Activated CD4-positive, alpha-beta T cell treated with anti-CD3 and anti-CD28 coated beads, Interleukin-2, amount 10 ng/mL, durations not matched to agents 24 days and 14 days (primary cell): ENCODE data around the gene VASP. TPM values are rescaled to one million over a fixed set of nuclear protein-coding genes. Genes with fewer than 3 reads are reported as not detected.

Source experiments
- DNase-seq: peaks from one replicate; pipeline ENCODE4 v3.0.0; 2022
- H3K27ac Mint-ChIP-seq: one replicate; pipeline ENCODE4 v1.8.0; 2022; ENCODE audit warnings: mild to moderate bottlenecking, mixed read lengths
- H3K27me3 Mint-ChIP-seq: one replicate; pipeline ENCODE4 v1.8.0; 2022; ENCODE audit warnings: mixed read lengths
- H3K36me3 Mint-ChIP-seq: one replicate; pipeline ENCODE4 v1.8.0; 2022; ENCODE audit warnings: low read depth, mild to moderate bottlenecking, mixed read lengths
- H3K4me1 Mint-ChIP-seq: one replicate; pipeline ENCODE4 v1.8.0; 2021; ENCODE audit warnings: mixed read lengths
- H3K4me3 Mint-ChIP-seq: one replicate; pipeline ENCODE4 v1.8.0; 2022; ENCODE audit warnings: mild to moderate bottlenecking, moderate library complexity, mixed read lengths
- H3K9me3 Mint-ChIP-seq: one replicate; pipeline ENCODE4 v1.8.0; 2021; ENCODE audit warnings: mixed read lengths
- intact Hi-C: fragments of 100-400 bp; cut with micrococcal nuclease; formaldehyde crosslinking; loops from one replicate; pipeline ENCODE4 v1.15.1; 2023
- total RNA-seq: library from RNA; stranded (reverse); gene quantifications from 2 replicates; pipeline ENCODE4 v1.2.3, GENCODE V29; 2022

The VASP gene
- total RNA-seq, 1 donor from 2014 or later: 215 TPM

DNA sequence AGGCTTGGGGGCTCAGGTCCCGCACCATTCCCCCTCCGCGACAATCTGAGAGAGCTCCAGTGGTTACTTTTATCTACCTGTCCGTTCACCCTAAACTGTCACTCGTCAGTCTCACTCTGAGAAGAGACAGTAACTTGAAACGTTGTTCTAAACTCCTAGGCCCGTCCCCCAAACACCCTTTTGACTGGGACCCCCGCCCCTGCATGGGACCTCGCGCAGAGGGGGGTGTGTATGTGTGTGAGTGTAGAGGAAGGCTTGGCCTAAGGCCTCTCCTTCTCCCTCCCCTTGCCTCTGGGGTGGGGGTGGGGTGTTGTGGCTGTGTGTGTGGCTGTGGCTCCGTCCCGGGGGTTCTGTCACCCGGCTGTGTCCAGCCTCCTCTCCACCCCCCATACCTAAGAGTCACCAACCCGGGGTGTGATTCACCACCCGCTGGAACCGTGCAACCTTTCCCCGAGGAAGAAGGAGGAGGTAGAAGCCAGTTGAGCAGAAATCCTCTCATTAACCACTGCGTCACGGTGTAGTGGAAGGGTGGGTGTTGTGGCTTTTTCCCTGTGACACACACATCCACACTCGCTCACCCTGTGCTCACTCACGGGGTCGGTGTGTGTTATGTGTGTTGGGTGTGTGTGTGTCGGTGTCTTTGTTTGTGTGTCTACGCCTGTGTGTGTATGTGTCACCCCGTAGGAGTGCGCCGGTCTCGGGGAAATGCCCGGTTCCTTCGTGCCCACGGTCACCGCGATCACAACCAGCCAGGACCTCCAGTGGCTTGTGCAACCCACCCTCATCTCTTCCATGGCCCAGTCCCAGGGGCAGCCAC is 37.1 kb upstream of the VASP start:
- H3K36me3 Mint-ChIP-seq: peaks cover 30% of the 10 kb centered on the region
- intact Hi-C loops: loop anchor here (1.0 kb wide), 2 partner anchors 8 to 20 kb away; no protein-coding TSS in a partner anchor

DNA sequence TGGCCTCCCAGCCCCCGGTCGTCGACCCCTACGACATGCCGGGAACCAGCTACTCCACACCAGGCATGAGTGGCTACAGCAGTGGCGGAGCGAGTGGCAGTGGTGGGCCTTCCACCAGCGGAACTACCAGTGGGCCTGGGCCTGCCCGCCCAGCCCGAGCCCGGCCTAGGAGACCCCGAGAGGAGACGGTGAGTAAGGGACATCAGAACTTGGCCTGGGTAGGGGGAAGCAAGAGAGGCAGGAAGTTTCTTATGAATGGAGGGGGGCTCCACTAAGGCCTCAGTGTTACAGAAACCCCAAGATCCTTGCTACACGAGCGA is 36.6 kb upstream of the VASP start:
- Mint-ChIP-seq H3K27me3 (peaks cover 51% of the 10 kb centered on the region), H3K27ac (peak overlapping the region; percentile 94), H3K4me3 (peak overlapping the region; percentile 86), H3K4me1 (peaks cover 35% of the 10 kb centered on the region), H3K36me3 (peaks cover 30% of the 10 kb centered on the region), H3K9me3 (no peaks in the 10 kb centered on the region)
- DNase-seq: peak; percentile 81
- intact Hi-C loops: no loop called here

More for the DNA sequence above, 37.1 kb upstream of the VASP start:
- Mint-ChIP-seq H3K4me1 (peaks cover 34% of the 10 kb centered on the region), H3K27ac (peak overlapping the region; percentile 94), H3K9me3 (no peaks in the 10 kb centered on the region), H3K27me3 (peaks cover 51% of the 10 kb centered on the region), H3K4me3 (peak overlapping the region; percentile 86)
- DNase-seq: peak; percentile 87

DNA sequence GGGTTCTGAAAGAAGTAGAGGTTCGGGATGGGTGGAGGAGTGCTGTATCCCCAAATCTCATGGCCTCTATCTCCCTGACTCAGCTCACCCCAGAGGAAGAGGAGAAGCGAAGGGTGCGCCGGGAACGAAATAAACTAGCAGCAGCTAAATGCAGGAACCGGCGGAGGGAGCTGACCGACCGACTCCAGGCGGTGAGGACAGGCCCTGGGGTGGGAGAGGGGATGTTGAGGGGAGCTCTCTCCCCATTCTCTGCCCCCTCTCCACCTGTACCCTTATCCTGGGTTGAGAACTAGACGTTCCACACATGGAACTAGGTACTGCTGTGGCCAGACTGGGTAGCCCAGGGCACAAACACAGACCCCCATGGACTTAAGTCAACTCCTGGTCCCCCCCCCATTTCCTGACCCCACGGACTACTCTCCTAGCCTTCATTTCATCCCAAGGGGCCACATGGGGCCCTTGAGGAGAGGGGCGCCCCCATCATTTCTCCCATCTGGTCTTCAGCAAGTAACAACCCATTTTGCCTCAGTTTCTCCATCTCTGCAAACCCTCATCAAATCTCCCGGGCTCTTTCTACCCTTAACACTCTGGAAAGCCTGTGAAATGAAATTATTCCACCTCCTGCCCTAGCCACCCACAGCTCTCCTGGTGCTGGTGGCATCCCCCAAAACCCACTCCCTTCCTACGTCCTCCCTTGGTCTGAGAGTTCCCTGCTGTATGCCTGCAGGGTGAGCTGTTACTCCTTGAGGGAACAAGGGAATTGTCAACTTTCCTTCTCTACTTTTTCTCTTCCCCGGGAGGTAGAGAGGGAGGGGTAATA is 36.0 kb upstream of the VASP start:
- H3K27ac Mint-ChIP-seq: no peak overlapping the region
- peak; percentile 77 for DNase-seq
- peak overlapping the region; percentile 42 for H3K4me3 Mint-ChIP-seq
- H3K4me1 Mint-ChIP-seq: peaks cover 35% of the 10 kb centered on the region
- H3K9me3 Mint-ChIP-seq: no peaks in the 10 kb centered on the region
- peaks cover 30% of the 10 kb centered on the region for H3K36me3 Mint-ChIP-seq
- intact Hi-C loops: no loop called here
- peaks cover 50% of the 10 kb centered on the region for H3K27me3 Mint-ChIP-seq

DNA sequence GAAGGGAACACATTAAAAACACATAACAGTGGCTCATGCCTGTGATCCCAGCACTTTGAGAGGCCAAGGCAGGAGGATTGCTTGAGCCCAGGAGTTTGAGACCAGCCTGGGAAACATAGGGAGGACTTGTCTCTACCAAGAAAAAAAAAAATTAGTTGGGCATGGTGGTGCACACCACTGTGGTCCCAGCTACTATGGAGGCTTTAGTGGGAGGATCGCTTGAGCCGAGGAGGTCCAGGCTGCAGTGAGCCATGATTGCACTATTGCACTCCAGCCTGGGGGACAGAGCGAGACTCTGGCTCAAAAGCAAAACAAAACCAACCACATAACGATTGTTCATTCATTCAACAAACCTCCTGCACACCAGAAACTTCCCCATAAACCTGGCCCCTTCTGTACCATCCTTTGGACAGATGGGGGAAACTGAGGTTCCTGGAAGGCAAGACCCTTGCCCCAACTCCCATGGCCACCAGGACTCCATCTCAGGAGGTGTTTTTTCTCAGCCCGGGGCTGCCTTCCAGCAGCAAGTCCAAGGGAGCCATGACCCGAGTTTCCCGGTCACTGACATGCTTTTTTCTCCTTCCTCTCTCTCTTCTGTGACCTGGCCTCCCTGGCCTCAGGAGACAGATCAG is 35.2 kb upstream of the VASP start:
- Mint-ChIP-seq H3K27me3 (peaks cover 53% of the 10 kb centered on the region), H3K27ac (no peak overlapping the region), H3K9me3 (no peaks in the 10 kb centered on the region), H3K36me3 (peaks cover 30% of the 10 kb centered on the region), H3K4me1 (peaks cover 37% of the 10 kb centered on the region), H3K4me3 (peak overlapping the region; percentile 42)
- DNase-seq: peak; percentile 75
- intact Hi-C loops: no loop called here

DNA sequence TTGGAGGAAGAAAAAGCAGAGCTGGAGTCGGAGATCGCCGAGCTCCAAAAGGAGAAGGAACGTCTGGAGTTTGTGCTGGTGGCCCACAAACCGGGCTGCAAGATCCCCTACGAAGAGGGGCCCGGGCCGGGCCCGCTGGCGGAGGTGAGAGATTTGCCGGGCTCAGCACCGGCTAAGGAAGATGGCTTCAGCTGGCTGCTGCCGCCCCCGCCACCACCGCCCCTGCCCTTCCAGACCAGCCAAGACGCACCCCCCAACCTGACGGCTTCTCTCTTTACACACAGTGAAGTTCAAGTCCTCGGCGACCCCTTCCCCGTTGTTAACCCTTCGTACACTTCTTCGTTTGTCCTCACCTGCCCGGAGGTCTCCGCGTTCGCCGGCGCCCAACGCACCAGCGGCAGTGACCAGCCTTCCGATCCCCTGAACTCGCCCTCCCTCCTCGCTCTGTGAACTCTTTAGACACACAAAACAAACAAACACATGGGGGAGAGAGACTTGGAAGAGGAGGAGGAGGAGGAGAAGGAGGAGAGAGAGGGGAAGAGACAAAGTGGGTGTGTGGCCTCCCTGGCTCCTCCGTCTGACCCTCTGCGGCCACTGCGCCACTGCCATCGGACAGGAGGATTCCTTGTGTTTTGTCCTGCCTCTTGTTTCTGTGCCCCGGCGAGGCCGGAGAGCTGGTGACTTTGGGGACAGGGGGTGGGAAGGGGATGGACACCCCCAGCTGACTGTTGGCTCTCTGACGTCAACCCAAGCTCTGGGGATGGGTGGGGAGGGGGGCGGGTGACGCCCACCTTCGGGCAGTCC is 34.5 kb upstream of the VASP start:
- Mint-ChIP-seq H3K4me3 (peak overlapping the region; percentile 36), H3K4me1 (peaks cover 38% of the 10 kb centered on the region), H3K27me3 (peaks cover 55% of the 10 kb centered on the region), H3K27ac (no peak overlapping the region), H3K36me3 (peaks cover 30% of the 10 kb centered on the region), H3K9me3 (no peaks in the 10 kb centered on the region)
- peak; percentile 81 for DNase-seq
- intact Hi-C loops: no loop called here

DNA sequence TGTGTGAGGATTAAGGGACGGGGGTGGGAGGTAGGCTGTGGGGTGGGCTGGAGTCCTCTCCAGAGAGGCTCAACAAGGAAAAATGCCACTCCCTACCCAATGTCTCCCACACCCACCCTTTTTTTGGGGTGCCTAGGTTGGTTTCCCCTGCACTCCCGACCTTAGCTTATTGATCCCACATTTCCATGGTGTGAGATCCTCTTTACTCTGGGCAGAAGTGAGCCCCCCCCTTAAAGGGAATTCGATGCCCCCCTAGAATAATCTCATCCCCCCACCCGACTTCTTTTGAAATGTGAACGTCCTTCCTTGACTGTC is 34.0 kb upstream of the VASP start:
- Mint-ChIP-seq H3K9me3 (no peaks in the 10 kb centered on the region), H3K27ac (no peak overlapping the region), H3K4me1 (peaks cover 40% of the 10 kb centered on the region), H3K4me3 (no peak overlapping the region), H3K27me3 (peaks cover 55% of the 10 kb centered on the region), H3K36me3 (peaks cover 30% of the 10 kb centered on the region)
- intact Hi-C loops: no loop called here
- peak; percentile 70 for DNase-seq

DNA sequence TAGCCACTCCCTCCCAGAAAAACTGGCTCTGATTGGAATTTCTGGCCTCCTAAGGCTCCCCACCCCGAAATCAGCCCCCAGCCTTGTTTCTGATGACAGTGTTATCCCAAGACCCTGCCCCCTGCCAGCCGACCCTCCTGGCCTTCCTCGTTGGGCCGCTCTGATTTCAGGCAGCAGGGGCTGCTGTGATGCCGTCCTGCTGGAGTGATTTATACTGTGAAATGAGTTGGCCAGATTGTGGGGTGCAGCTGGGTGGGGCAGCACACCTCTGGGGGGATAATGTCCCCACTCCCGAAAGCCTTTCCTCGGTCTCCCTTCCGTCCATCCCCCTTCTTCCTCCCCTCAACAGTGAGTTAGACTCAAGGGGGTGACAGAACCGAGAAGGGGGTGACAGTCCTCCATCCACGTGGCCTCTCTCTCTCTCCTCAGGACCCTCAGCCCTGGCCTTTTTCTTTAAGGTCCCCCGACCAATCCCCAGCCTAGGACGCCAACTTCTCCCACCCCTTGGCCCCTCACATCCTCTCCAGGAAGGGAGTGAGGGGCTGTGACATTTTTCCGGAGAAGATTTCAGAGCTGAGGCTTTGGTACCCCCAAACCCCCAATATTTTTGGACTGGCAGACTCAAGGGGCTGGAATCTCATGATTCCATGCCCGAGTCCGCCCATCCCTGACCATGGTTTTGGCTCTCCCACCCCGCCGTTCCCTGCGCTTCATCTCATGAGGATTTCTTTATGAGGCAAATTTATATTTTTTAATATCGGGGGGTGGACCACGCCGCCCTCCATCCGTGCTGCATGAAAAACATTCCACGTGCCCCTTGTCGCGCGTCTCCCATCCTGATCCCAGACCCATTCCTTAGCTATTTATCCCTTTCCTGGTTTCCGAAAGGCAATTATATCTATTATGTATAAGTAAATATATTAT is 33.3 kb upstream of the VASP start:
- H3K4me1 Mint-ChIP-seq: peaks cover 42% of the 10 kb centered on the region
- intact Hi-C loops: no loop called here
- H3K9me3 Mint-ChIP-seq: no peaks in the 10 kb centered on the region
- peaks cover 30% of the 10 kb centered on the region for H3K36me3 Mint-ChIP-seq
- H3K4me3 Mint-ChIP-seq: no peak overlapping the region
- DNase-seq: peak; percentile 82
- H3K27ac Mint-ChIP-seq: no peak overlapping the region
- peaks cover 55% of the 10 kb centered on the region for H3K27me3 Mint-ChIP-seq

DNA sequence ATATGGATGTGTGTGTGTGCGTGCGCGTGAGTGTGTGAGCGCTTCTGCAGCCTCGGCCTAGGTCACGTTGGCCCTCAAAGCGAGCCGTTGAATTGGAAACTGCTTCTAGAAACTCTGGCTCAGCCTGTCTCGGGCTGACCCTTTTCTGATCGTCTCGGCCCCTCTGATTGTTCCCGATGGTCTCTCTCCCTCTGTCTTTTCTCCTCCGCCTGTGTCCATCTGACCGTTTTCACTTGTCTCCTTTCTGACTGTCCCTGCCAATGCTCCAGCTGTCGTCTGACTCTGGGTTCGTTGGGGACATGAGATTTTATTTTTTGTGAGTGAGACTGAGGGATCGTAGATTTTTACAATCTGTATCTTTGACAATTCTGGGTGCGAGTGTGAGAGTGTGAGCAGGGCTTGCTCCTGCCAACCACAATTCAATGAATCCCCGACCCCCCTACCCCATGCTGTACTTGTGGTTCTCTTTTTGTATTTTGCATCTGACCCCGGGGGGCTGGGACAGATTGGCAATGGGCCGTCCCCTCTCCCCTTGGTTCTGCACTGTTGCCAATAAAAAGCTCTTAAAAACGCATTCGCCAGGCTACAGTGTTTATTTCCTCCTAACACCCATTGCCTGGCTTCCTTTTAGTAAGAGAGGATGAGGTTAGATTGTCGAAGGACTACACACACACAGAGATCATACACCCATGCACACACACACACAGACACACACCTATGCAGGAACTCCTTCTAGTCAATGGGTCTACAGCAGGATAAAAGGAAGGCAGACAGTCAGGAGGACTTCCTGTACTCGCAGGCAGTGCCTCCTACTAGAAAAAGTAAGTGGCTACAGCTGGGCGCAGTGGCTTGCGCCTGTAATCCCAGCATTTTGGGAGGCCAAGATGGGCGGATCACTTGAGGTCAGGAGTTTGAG is 32.4 kb upstream of the VASP start:
- peak; percentile 73 for DNase-seq
- Mint-ChIP-seq H3K4me1 (peaks cover 43% of the 10 kb centered on the region), H3K27me3 (peaks cover 55% of the 10 kb centered on the region), H3K4me3 (no peak overlapping the region), H3K36me3 (peaks cover 30% of the 10 kb centered on the region), H3K27ac (no peak overlapping the region), H3K9me3 (no peaks in the 10 kb centered on the region)
- intact Hi-C loops: no loop called here

DNA sequence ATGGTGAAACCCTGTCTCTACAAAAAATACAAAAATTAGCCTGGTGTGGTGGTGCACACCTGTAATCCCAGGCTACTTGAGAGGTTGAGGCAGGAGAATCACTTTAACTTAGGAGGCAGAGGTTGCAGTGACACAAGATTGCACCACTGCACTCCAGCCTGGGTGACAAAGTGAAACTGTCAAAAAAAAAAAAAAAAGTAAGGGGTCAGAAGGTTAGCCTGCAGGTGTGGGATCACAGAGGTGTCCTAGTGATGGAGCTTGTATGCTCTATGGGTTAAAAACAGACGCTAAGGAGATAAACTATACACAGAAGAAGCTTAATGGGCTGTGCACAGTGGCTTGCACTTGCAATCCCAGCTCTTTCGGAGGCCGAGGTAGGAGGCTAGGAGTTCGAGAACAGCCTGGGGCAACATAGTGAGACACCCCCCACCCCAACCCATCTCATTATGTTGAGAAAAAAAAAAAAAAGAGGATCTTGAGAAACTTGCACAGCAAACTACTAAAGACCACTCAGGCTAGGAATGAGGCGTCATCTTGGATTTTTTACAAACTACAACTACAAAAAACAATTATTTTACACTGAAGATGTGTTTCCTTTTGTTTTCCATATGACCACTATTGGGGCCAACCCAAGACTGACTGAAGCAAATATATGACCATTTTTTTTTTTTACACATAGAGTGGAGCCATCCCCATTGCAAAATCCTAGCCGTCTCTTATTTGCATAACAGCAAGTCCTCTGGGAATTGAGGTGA is 31.6 kb upstream of the VASP start:
- H3K4me1 Mint-ChIP-seq: peaks cover 38% of the 10 kb centered on the region
- peak; percentile 73 for DNase-seq
- no peak overlapping the region for H3K4me3 Mint-ChIP-seq
- no peak overlapping the region for H3K27ac Mint-ChIP-seq
- peaks cover 53% of the 10 kb centered on the region for H3K27me3 Mint-ChIP-seq
- intact Hi-C loops: no loop called here
- no peaks in the 10 kb centered on the region for H3K9me3 Mint-ChIP-seq
- H3K36me3 Mint-ChIP-seq: peaks cover 29% of the 10 kb centered on the region

DNA sequence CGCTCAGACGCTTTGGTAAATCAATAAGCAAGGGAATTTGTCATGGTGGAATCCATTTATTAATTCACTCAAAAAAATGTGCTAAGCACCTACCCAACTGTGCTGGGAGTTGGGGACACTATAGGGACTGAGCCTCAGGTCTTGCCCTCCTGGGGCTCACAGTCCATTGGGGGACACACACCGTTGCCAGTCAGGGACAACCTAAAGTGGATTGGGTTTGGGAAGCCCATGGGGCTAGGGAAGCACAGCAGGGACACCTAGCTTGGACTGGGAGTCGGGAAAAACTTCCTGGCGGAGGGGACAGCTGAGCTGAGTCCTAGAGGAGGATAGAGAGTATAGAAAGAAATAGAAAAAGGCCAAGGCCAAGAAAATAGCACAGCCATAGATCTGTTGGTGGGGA is 31.0 kb upstream of the VASP start:
- peaks cover 27% of the 10 kb centered on the region for H3K36me3 Mint-ChIP-seq
- H3K27ac Mint-ChIP-seq: peak overlapping the region; percentile 39
- intact Hi-C loops: no loop called here
- peaks cover 51% of the 10 kb centered on the region for H3K27me3 Mint-ChIP-seq
- no peaks in the 10 kb centered on the region for H3K9me3 Mint-ChIP-seq
- peak overlapping the region; percentile 40 for H3K4me3 Mint-ChIP-seq
- peak; percentile 71 for DNase-seq
- peaks cover 36% of the 10 kb centered on the region for H3K4me1 Mint-ChIP-seq

DNA sequence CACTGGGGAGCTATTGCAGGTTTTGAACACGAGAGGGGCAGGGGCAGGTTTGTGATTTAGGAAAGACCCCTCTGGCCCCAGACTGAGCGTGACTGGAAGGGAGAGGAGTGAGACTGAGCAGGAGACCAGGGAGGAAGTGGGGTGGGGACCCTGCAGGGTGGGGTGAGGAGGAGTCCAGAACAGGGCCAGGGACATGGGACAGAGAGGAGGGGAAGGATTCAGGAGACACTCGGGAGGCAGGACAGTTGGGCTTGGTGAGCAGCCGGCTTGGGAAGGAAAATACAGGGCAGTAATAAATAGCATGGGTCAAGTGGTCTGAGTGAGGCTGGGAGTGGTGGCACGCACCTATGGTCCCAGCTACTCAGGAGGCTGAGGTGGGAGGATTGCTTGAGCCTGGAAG is 30.1 kb upstream of the VASP start:
- no peak for DNase-seq
- Mint-ChIP-seq H3K4me1 (peaks cover 33% of the 10 kb centered on the region), H3K4me3 (peak overlapping the region; percentile 68), H3K27me3 (peaks cover 45% of the 10 kb centered on the region), H3K27ac (peak overlapping the region; percentile 45), H3K9me3 (no peaks in the 10 kb centered on the region), H3K36me3 (peaks cover 18% of the 10 kb centered on the region)
- intact Hi-C loops: no loop called here
